ENCODE results near the gene GRM1.

Gene GRM1

DNA sequence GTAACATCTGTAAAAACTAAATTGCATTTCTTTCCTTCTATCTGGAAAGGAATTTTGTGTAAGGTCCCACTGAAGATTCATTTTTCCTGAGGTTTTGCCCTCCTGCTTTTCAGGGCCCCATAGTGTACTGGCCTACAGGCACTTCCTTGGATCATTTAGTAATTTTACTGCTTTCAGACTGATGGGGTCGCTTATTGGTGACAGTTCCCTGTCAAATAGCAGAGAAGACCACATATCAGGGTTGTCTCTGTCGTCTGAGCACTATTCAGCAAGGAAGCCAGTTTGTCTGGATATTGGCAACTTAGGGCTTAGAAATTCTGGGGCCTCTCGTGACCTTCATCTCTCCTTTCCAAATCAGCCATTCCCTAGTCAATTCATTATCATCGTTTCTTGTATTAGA is 3.5 kb downstream of the GRM1 start:
- Histone ChIP-seq H3K79me2 (ENCODE audit: low read length) (no peaks in the 10 kb centered on the region), H4K20me1 (ENCODE audit: insufficient read depth, low read length) (no peaks in the 10 kb centered on the region), H3K4me1 (ENCODE audit: low read length) (no peaks in the 10 kb centered on the region), H2AFZ (ENCODE audit: low read depth, low read length) (no peak overlapping the region), H3K36me3 (replicated peaks; ENCODE audit: low read depth, low read length) (no peaks in the 10 kb centered on the region), H3K9me3 (ENCODE audit: insufficient read depth, low read length) (no peaks in the 10 kb centered on the region), H3K4me2 (ENCODE audit: low read length) (no peak overlapping the region), H3K27ac (ENCODE audit: low read length) (no peak overlapping the region), H3K9ac (ENCODE audit: low read length) (no peak overlapping the region), H3K27me3 (ENCODE audit: low read depth, low read length) (no peaks in the 10 kb centered on the region), H3K4me3 (ENCODE audit: low read length) (no peak overlapping the region)
- TF ChIP-seq, protein P1, sequence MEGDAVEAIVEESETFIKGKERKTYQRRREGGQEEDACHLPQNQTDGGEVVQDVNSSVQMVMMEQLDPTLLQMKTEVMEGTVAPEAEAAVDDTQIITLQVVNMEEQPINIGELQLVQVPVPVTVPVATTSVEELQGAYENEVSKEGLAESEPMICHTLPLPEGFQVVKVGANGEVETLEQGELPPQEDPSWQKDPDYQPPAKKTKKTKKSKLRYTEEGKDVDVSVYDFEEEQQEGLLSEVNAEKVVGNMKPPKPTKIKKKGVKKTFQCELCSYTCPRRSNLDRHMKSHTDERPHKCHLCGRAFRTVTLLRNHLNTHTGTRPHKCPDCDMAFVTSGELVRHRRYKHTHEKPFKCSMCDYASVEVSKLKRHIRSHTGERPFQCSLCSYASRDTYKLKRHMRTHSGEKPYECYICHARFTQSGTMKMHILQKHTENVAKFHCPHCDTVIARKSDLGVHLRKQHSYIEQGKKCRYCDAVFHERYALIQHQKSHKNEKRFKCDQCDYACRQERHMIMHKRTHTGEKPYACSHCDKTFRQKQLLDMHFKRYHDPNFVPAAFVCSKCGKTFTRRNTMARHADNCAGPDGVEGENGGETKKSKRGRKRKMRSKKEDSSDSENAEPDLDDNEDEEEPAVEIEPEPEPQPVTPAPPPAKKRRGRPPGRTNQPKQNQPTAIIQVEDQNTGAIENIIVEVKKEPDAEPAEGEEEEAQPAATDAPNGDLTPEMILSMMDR (IDR thresholded peaks at IDR 0.05; ENCODE audit: low read depth, low read length), result no peak

GRCh38 chr6:146040360-146040759 is 11.5 kb downstream of the GRM1 start:
- Histone ChIP-seq H3K36me3 (replicated peaks; ENCODE audit: low read depth, low read length) (no peaks in the 10 kb centered on the region), H3K9ac (ENCODE audit: low read length) (no peak overlapping the region), H3K27ac (ENCODE audit: low read length) (no peak overlapping the region), H4K20me1 (ENCODE audit: insufficient read depth, low read length) (no peaks in the 10 kb centered on the region), H3K4me2 (ENCODE audit: low read length) (no peak overlapping the region), H3K4me1 (ENCODE audit: low read length) (no peaks in the 10 kb centered on the region), H3K27me3 (ENCODE audit: low read depth, low read length) (no peaks in the 10 kb centered on the region), H3K9me3 (ENCODE audit: insufficient read depth, low read length) (no peaks in the 10 kb centered on the region), H3K4me3 (ENCODE audit: low read length) (no peak overlapping the region), H3K79me2 (ENCODE audit: low read length) (no peaks in the 10 kb centered on the region), H2AFZ (ENCODE audit: low read depth, low read length) (no peak overlapping the region)
- TF ChIP-seq, protein P1 (IDR thresholded peaks at IDR 0.05; ENCODE audit: low read depth, low read length), result no peak
- TF ChIP-seq EZH2phosphoT487 (IDR thresholded peaks at IDR 0.05; ENCODE audit: low read depth), result no peak

GRCh38 chr6:146041282-146041681 is 12.4 kb downstream of the GRM1 start:
- Histone ChIP-seq H3K27ac (ENCODE audit: low read length) (no peak overlapping the region), H2AFZ (ENCODE audit: low read depth, low read length) (no peak overlapping the region), H3K9me3 (ENCODE audit: insufficient read depth, low read length) (no peaks in the 10 kb centered on the region), H3K4me1 (ENCODE audit: low read length) (no peaks in the 10 kb centered on the region), H3K36me3 (replicated peaks; ENCODE audit: low read depth, low read length) (no peaks in the 10 kb centered on the region), H3K4me3 (ENCODE audit: low read length) (no peak overlapping the region), H3K9ac (ENCODE audit: low read length) (no peak overlapping the region), H3K79me2 (ENCODE audit: low read length) (no peaks in the 10 kb centered on the region), H3K4me2 (ENCODE audit: low read length) (no peak overlapping the region), H4K20me1 (ENCODE audit: insufficient read depth, low read length) (no peaks in the 10 kb centered on the region), H3K27me3 (ENCODE audit: low read depth, low read length) (no peaks in the 10 kb centered on the region)
- TF ChIP-seq, protein P1 (IDR thresholded peaks at IDR 0.05; ENCODE audit: low read depth, low read length), result peak; percentile 39
- no peak for TF ChIP-seq EZH2phosphoT487 (IDR thresholded peaks at IDR 0.05; ENCODE audit: low read depth)

- no peaks in the 10 kb centered on the region for H4K20me1 ChIP-seq (ENCODE audit: insufficient read depth, low read length)
- no peak overlapping the region for H2AFZ ChIP-seq (ENCODE audit: low read depth, low read length)
- no peak overlapping the region for H3K4me3 ChIP-seq (ENCODE audit: low read length)
- H3K27ac ChIP-seq (ENCODE audit: low read length), result no peak overlapping the region
- no peaks in the 10 kb centered on the region for H3K36me3 ChIP-seq (replicated peaks; ENCODE audit: low read depth, low read length)
- no peaks in the 10 kb centered on the region for H3K9me3 ChIP-seq (ENCODE audit: insufficient read depth, low read length)
- H3K4me1 ChIP-seq (ENCODE audit: low read length), result no peaks in the 10 kb centered on the region
- no peak overlapping the region for H3K9ac ChIP-seq (ENCODE audit: low read length)
- H3K4me2 ChIP-seq (ENCODE audit: low read length), result no peak overlapping the region
- no peaks in the 10 kb centered on the region for H3K27me3 ChIP-seq (ENCODE audit: low read depth, low read length)
- TF ChIP-seq, protein P1 (IDR thresholded peaks at IDR 0.05; ENCODE audit: low read depth, low read length), result no peak
- no peak for TF ChIP-seq EZH2phosphoT487 (IDR thresholded peaks at IDR 0.05; ENCODE audit: low read depth)
- no peaks in the 10 kb centered on the region for H3K79me2 ChIP-seq (ENCODE audit: low read length)
These were observed 18.5 kb downstream of the GRM1 start for GRCh38 chr6:146047371-146047770.

Data from OCI-LY3 (cell line).